Neural progenitor cell (in vitro differentiated cells): ENCODE results near the gene ERICH6B.

Experiments used
- CTCF ChIP-seq: fragments of 200-600 bp; sonication (generic); IDR thresholded peaks from 2 replicates; pipeline ENCODE4 v1.5.1; 2017; ENCODE audit warnings: antibody characterized with exemption, mild to moderate bottlenecking
- EZH2 ChIP-seq: fragments of 200-600 bp; sonication (generic); IDR thresholded peaks from 2 replicates; pipeline ENCODE4 v1.6.1; 2017; ENCODE audit warnings: antibody characterized with exemption, mild to moderate bottlenecking, moderate library complexity
- EZH2phosphoT487 ChIP-seq: fragments of 200-600 bp; sonication (generic); IDR thresholded peaks from 2 replicates; pipeline ENCODE4 v1.6.1; 2017; ENCODE audit warnings: antibody characterized with exemption

GRCh38 chr13:45659536-45659935 is 44.0 kb upstream of the ERICH6B start:
- TF ChIP-seq EZH2 (no peak), CTCF (no peak), EZH2phosphoT487 (no peak)
